GM18907 (cell line): ENCODE results near the gene EIF4E1B.

Source experiments
- ATAC-seq: cut with Tn5 transposase; IDR thresholded peaks from one replicate; pipeline ENCODE4 v1.9.1; 2021; ENCODE audit warnings: mild to moderate bottlenecking, moderate library complexity; ENCODE audit not compliant: unreplicated experiment

EIF4E1B gene

DNA sequence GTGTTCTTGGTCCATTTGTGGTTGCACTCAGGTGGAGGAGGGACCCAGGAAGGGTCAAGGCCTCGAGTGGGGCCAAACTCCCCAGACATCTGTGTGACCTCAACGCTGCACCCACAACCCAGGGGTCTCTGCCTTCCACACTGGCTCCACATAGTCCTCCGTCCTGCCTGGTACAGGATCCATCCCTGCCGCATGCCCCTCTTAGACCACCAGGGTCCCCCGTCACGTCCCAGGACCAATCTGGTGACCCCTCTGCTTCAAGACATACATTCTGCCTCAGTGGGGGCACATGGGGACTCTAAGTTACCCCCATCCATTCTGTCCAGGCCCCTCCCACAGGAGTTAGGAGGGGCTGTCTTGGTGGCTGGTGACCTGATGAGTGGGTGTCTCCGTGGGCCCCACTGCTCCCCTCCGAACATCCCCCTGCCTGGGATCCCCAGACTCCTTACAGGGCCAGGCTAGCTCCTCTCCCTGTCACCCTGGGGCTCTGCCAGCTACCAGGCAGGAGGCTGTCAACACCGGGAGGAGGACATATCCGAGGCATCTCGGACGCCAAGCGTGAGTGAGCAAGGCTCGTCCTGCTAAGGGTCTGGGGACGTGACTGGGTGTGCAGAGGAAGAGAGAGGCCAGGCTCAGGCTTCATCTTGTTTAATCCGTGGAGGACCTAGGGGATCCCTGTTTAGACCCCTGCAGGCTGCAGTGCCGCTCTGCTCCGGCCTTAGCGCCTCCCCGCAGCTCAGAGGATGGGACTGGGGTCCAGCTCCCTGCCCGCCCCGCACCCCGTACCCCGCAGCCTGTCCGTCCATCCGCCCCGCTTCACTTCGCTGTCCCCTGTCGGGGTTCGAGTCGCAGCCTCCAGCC is 49.1 kb downstream of the EIF4E1B start:
- ATAC-seq: no peak

DNA sequence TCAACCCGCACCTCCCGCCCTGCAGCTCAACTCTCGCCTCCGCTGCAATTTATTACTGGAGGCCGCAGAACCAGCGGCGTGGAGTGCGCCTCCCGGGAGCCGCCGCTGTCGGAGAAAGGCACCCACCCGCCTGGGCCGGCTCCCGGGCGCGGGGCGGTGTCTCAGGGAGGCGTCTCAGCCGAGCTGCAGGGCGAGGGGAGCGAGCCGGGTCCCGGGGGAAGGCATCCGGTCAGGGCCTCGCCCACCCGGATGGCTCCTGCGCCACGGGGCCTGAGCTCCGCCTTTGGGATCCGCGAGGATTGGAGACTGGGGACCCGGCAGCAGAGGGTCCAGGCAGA is 49.7 kb downstream of the EIF4E1B start:
- ATAC-seq: no peak

DNA sequence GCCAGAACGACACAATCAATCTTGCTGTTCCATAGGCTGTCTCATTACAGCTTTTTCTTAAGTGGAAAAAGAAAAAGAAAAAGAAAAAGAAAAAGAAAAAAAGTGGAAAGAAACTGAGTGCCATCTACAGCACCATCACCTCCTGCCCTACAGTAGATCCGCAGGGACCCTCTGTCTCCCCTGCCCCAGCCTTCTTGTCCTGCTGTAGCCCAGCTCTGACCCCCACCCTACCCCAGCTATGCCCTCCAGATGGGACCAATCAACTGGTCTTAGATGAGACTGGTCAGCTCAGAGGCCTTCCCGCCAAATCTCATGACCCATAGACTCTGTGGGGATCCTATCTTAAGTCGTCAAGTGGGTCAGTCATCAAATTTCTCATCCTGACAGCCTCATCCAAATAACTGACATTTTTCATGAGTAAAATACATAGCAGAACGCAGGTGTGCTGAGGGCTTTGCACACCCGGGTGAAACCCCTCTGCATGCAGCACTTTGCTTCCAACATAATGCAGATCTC is 51.6 kb downstream of the EIF4E1B start:
- ATAC-seq: no peak

DNA sequence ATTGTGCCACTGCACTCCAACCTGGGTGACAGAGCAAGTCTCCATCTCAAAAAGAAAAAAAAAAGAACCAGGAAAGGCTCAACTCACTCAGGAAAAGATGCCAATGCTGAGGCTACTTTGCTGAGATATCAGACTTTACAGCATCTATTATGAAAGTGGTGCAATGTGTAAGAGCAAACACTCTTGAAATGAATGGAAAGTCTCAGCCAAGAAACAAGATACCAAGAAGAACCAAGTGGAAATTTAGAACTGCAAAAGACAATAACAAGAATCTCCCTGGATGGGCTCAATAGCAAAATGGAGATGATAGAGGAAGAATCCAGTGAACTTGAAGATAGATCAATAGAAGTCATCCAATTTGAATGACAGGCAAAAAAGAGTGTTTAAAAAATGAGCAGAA is 54.5 kb downstream of the EIF4E1B start:
- no peak for ATAC-seq

DNA sequence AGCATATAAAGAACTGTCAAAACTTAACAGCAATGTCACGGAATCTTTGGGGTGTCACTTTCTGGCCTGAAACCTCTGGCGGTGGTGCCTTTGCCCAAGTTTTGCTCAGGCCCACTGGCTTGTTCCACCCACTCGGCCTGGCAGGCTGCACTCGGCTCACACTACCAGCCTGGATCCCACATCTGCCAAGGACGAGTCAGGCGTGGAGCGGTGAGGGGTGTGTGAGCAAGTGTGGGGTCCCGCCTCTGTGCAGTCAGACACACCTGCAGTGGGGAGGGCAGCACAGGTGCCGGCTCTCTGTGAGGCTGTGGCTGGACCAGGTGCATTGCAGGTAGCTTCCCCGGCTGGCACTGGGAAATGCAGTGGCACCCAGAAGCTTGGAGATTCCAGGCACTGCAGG is 56.8 kb downstream of the EIF4E1B start:
- ATAC-seq: no peak

DNA sequence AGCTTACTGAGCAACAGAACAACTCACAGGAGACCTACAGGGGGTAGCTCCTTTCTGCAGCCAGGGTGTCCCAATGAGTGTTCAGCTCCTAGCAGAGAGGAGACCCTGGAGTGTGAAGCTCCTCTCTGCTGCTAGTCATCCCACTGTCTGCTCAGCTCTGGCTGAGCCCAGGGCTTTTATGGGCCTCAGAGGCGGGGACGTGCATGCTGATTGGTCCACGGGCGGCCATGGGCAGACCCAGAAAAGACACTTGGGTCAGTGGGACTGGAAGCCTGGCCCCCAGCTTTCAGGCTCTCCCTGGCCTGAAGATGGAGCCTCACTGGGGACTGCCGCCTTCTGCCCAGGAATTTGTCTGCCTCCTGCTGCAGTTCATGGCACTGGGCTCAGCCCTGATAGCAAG is 57.4 kb downstream of the EIF4E1B start:
- ATAC-seq: no peak

DNA sequence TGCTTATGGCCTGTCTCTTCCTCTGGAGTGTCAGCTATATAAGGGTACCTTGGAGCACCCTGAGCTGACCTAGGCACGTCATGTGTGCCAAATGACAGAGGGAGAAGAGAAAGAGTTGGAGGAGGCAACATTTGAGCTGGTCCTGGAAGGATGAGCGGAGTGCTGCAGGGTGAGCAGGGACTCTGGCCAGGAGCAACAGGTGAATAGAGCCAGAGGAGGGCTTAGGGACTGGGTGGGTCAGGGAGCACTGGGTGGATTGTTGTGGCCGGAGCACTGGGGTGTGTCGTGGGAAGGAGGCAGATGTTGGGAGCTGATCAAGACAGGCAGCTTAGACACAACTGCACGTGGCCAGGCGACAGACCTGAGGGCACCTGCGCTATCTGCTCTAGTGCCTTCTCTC is 60.4 kb downstream of the EIF4E1B start:
- no peak for ATAC-seq

DNA sequence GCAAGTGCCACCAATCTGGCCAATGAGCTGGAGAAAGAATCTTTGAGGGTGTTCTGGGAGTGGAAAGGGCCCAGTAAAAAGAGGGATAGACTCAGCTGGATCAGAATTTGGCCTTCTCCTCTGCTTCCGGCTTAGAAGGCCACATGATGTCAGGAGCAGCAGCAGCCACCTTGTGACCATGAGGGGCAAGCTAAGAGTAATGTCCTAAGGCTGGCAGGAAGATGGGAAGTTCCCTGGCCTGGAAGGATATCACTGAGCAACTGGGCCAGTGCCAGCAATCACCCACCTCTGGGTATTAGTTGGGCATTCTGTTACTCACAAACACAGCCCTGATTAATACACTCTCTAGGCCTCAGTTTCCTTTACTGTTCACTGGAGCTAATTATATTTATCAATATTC is 61.0 kb downstream of the EIF4E1B start:
- ATAC-seq: no peak

DNA sequence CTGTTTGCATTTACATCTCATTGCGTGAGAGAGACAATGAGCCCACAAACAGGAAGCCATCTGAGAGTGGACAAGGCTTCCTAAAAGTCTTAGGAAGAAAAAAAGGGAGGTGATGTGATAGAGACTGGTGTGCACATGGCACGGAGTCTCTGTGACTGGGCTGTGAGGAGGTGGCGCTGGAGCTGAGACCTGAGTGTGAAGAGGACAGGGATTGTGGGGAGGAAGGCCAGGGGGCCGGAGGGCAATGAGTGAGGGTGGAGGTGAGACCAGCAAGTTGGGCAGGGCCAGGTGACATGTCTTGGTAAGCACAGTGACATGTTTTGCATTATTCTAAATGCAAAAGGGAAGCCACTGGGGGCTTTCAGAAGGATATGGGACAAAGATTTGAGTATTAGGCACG is 61.9 kb downstream of the EIF4E1B start:
- no peak for ATAC-seq

DNA sequence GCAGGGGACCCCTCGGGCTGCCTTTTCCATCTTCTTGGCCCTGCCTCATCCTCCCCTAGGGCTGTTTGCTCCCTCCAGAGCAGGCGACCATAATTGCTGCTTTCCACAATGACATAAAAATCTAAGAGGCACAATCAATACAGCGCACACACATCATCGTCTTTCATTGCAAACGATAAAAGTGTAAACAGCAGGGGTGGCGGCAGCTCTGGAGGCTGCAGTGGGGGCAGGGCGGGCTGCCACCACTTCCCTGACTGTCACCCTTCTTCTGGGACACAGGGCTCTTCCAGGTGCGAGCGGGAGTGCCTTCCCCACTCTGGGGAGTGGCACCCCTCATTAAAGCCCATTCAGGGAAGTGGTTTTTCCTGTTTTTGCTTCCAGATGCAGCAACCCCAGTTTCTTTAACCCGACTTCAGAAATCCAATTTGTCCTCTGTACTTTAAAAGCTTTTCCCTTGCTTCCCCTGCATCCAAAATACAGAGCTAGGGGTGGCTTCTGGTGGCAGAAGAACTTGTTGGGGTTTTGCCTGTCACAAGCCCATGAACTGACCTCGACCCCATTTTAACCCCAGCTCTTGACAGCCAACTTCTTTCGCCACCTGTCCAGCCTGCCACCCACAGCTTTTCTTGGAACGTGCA is 62.5 kb downstream of the EIF4E1B start:
- ATAC-seq: no peak

DNA sequence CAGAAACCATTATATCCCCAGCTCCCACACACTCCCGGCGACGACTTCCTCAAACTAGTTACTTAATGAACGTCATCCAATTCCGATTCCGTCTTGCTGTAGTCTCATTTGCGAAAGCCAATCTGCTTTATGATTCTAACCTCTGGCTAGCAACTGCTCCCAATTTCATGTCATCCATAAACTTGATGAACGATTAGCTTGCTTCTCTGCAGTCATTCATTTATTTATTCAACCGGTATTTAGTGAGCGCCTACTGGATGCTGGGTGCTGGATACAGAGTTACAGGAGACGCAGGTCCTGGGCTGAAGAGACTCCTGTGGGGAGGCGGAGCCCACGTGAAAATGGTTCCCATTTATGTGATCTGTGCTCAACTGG is 63.0 kb downstream of the EIF4E1B start:
- ATAC-seq: no peak

DNA sequence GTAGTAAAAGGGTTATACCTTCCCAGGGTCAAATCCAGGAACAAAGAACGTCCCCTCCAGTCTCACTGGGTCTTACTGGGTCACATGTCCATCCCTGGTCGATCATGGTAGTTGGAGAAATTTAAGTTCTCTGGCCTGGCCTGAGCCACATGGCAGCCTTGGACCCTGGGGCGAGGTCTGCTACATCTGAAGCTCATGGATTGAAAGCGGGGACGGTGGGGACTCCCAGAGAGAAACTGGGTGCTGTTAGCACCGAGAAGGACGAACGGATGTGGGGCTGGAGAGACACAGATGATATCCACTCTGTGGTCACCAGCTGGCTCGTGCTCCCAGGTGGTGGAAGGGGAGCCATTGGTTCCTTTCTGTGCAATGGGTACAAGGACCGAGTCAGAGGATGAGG is 63.7 kb downstream of the EIF4E1B start:
- no peak for ATAC-seq

DNA sequence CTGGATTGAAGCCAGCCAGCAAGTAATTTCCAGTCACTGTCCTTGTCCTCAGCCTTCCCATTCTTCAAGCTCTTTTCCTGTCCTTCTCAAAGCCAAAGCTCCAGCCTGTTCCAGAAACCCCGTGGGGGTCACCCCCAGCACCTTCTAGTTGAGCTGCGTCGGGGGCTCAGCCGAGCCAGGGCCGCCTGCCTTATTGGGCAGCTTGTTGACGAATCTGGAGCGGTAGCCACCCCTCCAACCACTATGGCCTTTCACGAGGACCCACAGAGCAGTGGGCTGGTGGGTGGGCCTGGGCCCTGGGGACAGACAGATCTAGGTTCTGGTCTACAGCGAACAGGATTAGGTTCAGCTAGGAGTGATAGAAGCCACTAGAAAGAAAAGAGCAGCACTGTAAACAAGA is 64.2 kb downstream of the EIF4E1B start:
- no peak for ATAC-seq

DNA sequence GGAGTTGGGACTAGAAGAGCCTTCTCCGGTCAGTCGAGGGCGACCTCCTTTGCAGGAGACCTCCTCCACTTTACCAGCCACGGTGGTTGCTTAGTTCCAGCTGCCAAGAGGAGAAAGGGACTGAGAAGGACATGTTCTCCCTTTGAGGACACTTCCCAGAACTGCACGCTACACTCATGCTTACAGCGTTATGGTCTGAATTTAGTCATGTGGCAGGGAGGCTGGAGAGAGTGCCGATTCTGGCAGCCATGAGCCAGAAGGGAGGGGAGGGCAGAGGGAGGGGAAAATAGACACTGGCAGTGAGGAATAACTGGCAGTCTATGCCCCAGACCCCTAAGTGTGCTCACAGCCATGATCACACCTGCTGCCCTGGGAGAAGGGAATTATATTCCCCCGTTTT is 64.6 kb downstream of the EIF4E1B start:
- ATAC-seq: no peak
